ENCODE data around the gene NPR3.

Gene NPR3

DNA sequence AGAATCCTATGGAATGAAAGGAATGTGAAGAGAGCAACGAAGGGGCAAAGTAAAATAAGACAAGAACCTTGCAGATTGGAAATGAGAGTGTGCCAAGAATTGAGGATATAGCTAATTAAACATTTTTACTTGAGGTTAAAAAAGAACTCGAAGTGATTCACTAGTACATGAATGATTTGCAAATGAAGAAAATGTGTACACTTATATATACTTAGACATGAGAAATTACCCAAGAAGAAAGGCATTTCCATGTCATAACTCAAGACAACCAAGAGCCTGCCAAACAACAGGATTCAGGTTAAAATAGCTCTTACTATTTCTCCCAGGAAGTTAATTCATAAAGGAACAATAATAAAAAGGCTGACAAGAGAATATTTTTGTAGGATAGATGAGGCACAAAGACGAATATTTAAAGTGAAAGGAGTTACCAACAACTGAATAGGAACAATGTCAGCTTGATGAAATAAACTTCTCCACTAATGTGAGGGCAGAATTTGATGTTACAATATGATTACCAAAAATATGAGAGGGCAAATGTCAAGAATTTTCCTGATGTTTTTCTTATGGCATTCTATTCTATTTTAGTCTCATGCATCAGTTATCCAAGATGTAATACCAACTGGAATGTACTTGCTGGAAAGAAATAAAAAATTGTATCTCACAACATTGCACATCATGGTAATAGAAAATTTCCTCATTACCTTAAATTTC, 18.9 kb upstream of the NPR3 start:
- ATAC-seq (replicated peaks) (no peak), DNase-seq (no peak)
- Mint-ChIP-seq H3K36me3 (ENCODE audit: insufficient read depth) (no peaks in the 10 kb centered on the region), H3K27me3 (peaks cover 10 to 23% of the 10 kb centered on the region in 2 donors), H3K27ac (no peak overlapping the region), H3K9me3 (no peaks in the 10 kb centered on the region), H3K4me1 (ENCODE audit: low read depth in 2 of 2) (no peaks in the 10 kb centered on the region), H3K4me3 (no peak overlapping the region)

DNA sequence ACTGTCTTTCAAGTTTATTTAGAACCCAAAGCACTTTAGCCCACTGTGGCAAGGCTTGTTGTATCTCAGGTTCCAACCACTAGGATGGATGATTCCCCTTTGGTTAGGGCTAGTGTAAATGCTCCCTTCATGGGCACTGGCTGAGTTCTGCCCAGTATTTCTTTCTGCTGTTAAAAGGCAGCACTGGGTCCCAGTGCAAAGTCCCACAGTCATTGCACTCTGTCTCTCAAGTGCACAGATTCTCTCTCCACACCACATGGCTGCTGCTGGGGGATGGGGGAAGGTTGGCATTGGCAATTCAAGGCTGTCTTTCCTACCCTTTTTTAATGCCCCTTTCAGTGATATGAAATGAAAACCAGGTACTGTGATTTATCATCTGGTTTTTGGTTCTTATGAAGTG, 7.2 kb upstream of the NPR3 start:
- Mint-ChIP-seq H3K4me1 (ENCODE audit: low read depth in 2 of 2) (no peaks in the 10 kb centered on the region), H3K27me3 (peaks cover 41 to 50% of the 10 kb centered on the region in 2 donors), H3K4me3 (no peak overlapping the region), H3K27ac (no peak overlapping the region), H3K9me3 (peaks cover 0 to 3% of the 10 kb centered on the region in 2 donors), H3K36me3 (ENCODE audit: insufficient read depth) (no peaks in the 10 kb centered on the region)
- ATAC-seq (replicated peaks) (no peak), DNase-seq (no peak)

DNA sequence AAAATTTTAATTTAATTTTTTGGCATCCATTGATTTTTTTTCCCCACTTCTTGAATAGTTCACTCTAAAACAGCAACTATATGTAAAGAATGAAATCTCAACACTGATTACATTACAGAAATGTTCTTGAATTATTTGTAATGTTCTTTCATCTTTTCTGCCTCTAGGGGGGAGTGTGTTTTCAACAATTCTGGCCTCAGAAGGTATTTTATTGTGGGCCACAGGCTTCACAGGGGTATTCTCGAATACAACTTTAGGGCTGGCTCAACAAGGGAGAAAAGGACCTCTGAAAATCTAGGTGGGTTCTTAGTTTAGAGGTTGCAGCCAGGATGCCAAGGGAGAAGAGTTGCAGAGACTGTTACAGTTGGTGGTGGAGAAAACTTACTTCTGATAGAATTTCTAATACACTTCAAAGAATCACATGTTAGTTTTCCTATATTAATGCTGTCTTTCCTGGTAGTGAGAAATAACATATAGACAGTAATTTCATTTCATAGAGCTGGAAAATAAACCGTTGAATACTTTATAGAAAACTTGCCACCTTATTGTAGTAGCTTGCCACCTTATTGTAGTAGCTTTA, 3.6 kb upstream of the NPR3 start:
- Mint-ChIP-seq H3K4me1 (ENCODE audit: low read depth in 2 of 2) (peaks cover 5 to 12% of the 10 kb centered on the region in 2 donors), H3K27ac (no peak overlapping the region), H3K4me3 (no peak overlapping the region), H3K27me3 (peaks cover 40 to 63% of the 10 kb centered on the region in 2 donors), H3K36me3 (ENCODE audit: insufficient read depth) (no peaks in the 10 kb centered on the region), H3K9me3 (no peaks in the 10 kb centered on the region)
- ATAC-seq (replicated peaks) = no peak
- DNase-seq = no peak

DNA sequence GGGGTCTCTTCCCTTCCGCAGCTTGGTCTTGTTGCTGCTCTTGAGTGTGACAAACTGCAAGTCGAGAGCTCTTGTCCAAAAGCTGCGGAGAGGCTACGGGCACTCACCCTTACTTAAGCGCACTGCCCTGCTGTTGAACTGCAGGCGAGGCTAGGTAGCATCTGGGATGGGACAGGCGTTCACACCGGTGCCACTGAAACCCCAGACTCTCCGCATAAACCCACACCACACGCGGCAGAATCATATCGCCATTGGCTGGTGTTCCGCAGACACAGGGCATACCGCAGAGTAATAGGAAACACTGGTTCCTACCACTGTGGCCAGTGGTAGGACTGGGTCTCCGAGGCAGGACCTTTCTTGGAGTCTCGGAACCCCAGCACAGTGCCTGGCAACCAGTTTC, 2.2 kb upstream of the NPR3 start:
- Mint-ChIP-seq H3K4me3 (peak overlapping the region; percentile 62 to 69), H3K27me3 (peaks cover 47 to 72% of the 10 kb centered on the region in 2 donors), H3K27ac (no peak overlapping the region), H3K4me1 (ENCODE audit: low read depth in 2 of 2) (peaks cover 5 to 12% of the 10 kb centered on the region in 2 donors), H3K36me3 (ENCODE audit: insufficient read depth) (no peaks in the 10 kb centered on the region), H3K9me3 (no peaks in the 10 kb centered on the region)
- no peak for ATAC-seq (replicated peaks)
- DNase-seq = no peak

DNA sequence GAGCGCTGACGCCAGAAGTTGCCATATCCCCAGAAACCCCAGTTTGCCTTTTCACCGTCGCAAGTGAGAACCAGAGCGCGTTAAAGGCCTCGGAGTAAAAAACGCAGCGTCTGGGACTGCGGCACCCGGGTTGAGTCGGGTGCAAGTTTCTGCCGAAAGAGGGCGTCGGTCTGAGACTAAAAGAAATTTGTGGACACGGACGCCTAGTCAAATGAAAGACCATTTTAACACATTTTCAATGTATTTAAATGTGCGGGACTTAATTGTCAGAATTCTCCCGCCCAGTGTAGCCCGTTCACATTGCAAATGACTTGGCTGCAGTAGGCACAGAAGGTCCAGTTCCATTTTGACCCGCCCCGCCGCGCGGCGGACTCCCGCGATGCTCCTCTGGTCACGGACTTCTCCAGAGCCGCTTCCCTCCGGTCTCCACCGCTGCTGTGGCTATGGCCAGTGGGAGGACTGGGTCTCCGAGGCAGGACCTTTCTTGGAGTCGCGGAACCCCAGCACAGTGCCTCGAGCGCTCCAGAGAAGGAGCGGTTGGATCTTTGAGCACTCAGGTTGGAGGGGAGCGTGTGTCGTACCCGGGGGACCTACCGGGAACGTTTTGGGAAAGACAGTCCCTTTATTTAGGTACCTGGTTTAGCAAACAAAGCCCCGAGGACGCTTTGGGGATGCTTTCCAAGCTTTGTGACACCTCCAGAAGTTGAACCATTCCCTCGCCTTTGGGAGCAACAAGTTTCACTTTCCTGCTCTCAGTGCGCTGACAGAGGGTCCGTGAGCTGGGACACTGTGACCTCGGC, 1.2 kb upstream of the NPR3 start:
- DNase-seq (no peak), ATAC-seq (replicated peaks) (no peak)
- no peak overlapping the region for H3K27ac Mint-ChIP-seq
- H3K36me3 Mint-ChIP-seq (ENCODE audit: insufficient read depth) = no peaks in the 10 kb centered on the region
- H3K27me3 Mint-ChIP-seq = peaks cover 56 to 75% of the 10 kb centered on the region in 2 donors
- peak overlapping the region; percentile 62 to 69 for H3K4me3 Mint-ChIP-seq
- H3K9me3 Mint-ChIP-seq = no peaks in the 10 kb centered on the region
- peaks cover 5 to 12% of the 10 kb centered on the region in 2 donors for H3K4me1 Mint-ChIP-seq (ENCODE audit: low read depth in 2 of 2)

DNA sequence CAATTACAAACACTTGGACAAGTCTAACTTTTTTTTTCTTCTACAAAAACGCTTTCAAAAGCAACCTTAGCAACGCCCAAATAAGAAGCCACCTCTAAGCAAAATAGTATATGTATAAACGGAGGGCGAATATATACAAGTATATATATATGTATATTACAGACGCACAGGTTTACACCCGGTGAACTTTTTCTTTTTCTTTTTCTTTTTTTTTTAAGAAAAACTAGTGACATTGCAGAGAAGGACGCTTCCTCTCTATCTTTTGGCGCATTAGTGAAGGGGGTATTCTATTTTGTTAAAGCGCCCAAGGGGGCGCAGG, 200 bp downstream of the NPR3 start:
- H3K9me3 Mint-ChIP-seq = no peaks in the 10 kb centered on the region
- DNase-seq (no peak), ATAC-seq (replicated peaks) (no peak)
- peak overlapping the region; percentile 56 to 59 for H3K4me3 Mint-ChIP-seq
- no peak overlapping the region for H3K27ac Mint-ChIP-seq
- H3K36me3 Mint-ChIP-seq (ENCODE audit: insufficient read depth) = no peaks in the 10 kb centered on the region
- peaks cover 56 to 63% of the 10 kb centered on the region in 2 donors for H3K27me3 Mint-ChIP-seq
- H3K4me1 Mint-ChIP-seq (ENCODE audit: low read depth in 2 of 2) = peaks cover 5 to 12% of the 10 kb centered on the region in 2 donors

DNA sequence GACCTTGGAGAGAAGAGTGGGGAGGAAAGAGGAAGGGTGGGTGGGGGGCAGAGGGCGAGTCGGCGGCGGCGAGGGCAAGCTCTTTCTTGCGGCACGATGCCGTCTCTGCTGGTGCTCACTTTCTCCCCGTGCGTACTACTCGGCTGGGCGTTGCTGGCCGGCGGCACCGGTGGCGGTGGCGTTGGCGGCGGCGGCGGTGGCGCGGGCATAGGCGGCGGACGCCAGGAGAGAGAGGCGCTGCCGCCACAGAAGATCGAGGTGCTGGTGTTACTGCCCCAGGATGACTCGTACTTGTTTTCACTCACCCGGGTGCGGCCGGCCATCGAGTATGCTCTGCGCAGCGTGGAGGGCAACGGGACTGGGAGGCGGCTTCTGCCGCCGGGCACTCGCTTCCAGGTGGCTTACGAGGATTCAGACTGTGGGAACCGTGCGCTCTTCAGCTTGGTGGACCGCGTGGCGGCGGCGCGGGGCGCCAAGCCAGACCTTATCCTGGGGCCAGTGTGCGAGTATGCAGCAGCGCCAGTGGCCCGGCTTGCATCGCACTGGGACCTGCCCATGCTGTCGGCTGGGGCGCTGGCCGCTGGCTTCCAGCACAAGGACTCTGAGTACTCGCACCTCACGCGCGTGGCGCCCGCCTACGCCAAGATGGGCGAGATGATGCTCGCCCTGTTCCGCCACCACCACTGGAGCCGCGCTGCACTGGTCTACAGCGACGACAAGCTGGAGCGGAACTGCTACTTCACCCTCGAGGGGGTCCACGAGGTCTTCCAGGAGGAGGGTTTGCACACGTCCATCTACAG, 760 bp downstream of the NPR3 start:
- H3K9me3 Mint-ChIP-seq = peaks cover 0 to under 1% of the 10 kb centered on the region in 2 donors
- H3K4me3 Mint-ChIP-seq = peak overlapping the region; percentile 56 to 59
- peaks cover 57 to 63% of the 10 kb centered on the region in 2 donors for H3K27me3 Mint-ChIP-seq
- no peak for DNase-seq
- no peak overlapping the region for H3K27ac Mint-ChIP-seq
- H3K4me1 Mint-ChIP-seq (ENCODE audit: low read depth in 2 of 2) = peaks cover 5 to 12% of the 10 kb centered on the region in 2 donors
- ATAC-seq (replicated peaks) = no peak
- H3K36me3 Mint-ChIP-seq (ENCODE audit: insufficient read depth) = no peaks in the 10 kb centered on the region

DNA sequence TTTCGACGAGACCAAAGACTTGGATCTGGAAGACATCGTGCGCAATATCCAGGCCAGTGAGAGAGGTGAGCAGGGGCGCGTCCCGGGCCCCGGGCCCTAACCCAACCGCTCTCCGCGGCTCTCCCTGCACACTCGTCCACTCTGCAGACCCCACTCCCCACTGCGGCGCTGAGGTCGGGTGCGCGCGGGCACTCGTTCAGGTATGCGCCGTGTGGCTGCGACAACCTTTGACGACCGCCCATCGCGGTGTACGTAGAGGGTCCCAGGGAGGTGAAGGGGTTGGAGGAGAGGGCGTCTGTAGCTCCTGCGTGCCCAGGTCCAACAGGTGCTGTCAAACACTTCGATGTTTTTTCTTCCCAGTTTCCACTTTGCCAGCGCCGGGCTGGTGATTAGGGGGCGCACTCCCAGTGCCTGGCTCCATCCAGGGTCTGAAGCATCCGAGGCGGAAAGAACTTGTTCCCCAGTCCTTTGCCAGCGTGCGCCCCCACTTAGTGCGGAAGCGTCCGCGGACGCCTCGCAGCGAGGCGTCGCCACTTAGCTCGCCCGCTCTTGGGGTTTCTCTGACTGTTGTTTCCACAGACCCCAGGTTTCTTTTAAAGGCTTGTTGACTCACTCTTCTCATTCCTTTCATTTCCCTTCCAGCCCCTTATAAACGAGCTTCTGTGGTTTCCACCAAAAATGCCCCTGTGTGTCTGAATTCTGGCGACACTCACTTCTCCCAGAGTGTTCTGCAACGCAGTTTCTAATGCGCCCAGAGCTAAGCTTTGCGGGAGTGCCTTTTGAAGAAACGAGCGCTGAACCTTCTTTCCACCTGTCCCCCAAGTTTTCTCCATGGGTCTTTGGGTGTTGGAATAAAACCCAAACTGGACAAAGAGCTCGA, 1.6 kb downstream of the NPR3 start:
- H3K27me3 Mint-ChIP-seq = peaks cover 60 to 71% of the 10 kb centered on the region in 2 donors
- ATAC-seq (replicated peaks) = no peak

DNA sequence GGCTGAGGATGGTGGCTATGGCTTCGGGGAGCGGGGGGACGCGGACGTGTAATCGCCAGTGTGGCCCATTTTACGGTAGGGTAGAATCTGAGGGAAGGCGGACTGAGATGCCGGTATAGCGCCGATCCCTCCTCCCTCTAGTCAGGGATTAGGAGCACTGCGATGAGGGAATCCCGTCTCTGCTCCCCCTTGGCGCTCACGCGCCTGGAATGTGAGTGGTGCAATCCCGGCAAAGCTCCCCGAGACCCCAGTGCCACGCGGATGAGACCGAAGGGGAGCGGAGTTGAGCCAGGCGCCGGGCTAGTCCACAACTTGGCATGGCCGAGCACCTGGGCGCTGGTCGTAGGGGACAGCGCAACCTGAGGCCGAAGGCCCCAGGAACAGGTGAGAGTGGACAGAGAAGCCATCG, 2.2 kb downstream of the NPR3 start:
- Mint-ChIP-seq H3K36me3 (ENCODE audit: insufficient read depth) (no peaks in the 10 kb centered on the region), H3K27ac (no peak overlapping the region), H3K27me3 (peaks cover 63 to 73% of the 10 kb centered on the region in 2 donors), H3K9me3 (peaks cover 0 to 2% of the 10 kb centered on the region in 2 donors), H3K4me3 (no peak overlapping the region), H3K4me1 (ENCODE audit: low read depth in 2 of 2) (peaks cover 5 to 12% of the 10 kb centered on the region in 2 donors)
- ATAC-seq (replicated peaks) = no peak
- DNase-seq = no peak

More for the DNA sequence above, 1.6 kb downstream of the NPR3 start:
- no peak overlapping the region for H3K27ac Mint-ChIP-seq
- peaks cover 0 to 2% of the 10 kb centered on the region in 2 donors for H3K9me3 Mint-ChIP-seq
- H3K36me3 Mint-ChIP-seq (ENCODE audit: insufficient read depth) = no peaks in the 10 kb centered on the region
- peak overlapping the region in 1 of 2 donors; percentile 36 for H3K4me3 Mint-ChIP-seq
- H3K4me1 Mint-ChIP-seq (ENCODE audit: low read depth in 2 of 2) = peaks cover 5 to 12% of the 10 kb centered on the region in 2 donors
- DNase-seq = no peak

DNA sequence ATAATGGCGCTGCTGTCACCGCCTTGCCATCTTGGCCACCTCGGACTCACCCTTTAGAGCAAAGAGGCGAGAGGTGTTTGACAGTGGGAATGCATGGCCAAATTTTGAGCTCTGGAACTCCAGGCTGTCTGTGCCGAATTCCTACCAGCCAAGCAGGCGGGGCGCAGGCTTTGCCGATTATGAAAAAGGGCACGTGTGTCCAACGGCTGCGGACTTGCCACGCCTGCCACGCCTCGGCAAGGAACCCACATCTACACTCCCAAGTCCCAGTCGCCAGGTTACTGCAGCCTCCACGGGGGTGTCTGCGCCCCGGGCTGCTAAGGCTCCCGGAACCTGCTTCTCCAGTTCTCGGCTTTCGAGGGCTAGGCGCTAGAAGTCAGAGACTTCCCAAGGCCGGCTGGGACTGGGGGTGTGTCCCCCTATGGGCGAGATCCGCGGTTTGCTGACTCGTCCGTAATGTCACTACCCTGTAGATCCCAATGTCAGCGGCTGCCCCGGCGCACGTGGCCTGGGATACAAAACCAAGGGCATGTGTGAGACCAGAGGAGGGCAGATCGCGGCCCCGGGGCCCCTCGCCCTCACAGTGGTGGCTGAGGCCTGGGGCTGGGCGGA, 2.8 kb downstream of the NPR3 start:
- no peak for ATAC-seq (replicated peaks)
- H3K4me1 Mint-ChIP-seq (ENCODE audit: low read depth in 2 of 2) = peaks cover 5 to 12% of the 10 kb centered on the region in 2 donors

DNA sequence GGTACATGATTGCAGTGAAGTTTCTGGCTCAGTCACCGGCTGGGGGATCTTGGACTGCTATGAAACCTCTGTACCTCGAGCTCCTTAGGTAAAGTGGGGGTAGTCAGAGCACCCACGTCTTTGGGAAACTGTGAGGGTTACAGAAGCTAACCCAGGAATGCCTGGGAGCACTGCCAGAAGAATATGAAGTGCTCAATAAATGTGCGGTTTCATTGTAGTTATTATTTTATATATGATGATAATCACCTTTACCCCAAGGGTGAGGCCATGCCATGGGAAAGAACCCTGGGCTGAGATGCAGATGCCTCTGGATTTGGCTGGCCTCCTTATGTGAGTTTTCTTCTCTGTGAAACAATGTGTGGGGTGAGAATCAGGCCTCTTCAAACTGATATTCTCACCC, 3.7 kb downstream of the NPR3 start:
- peaks cover 50 to 59% of the 10 kb centered on the region in 2 donors for H3K27me3 Mint-ChIP-seq

More for the DNA sequence above, 2.8 kb downstream of the NPR3 start:
- peaks cover 1 to 2% of the 10 kb centered on the region in 2 donors for H3K9me3 Mint-ChIP-seq
- H3K4me3 Mint-ChIP-seq = no peak overlapping the region
- no peak for DNase-seq
- H3K27ac Mint-ChIP-seq = no peak overlapping the region
- no peaks in the 10 kb centered on the region for H3K36me3 Mint-ChIP-seq (ENCODE audit: insufficient read depth)
- peaks cover 60 to 69% of the 10 kb centered on the region in 2 donors for H3K27me3 Mint-ChIP-seq

DNA sequence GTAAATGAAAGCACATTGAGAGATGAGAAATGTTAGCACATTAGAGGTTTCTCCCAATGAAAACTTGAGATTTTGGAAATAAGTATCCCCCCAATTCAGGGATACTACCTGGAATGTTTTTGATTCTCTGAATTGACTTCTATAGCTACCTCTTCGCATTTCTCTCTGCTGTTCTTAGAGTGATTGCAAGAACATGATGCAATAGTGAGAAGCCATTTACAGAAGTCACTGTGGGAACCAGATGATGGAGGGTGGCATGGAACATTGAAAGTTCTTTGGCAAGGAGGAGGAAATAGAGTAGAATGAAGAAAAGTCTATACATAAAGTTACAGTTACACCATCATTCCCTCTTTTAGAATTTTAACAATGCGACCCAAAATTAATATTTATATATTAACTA, 9.2 kb downstream of the NPR3 start:
- no peak for ATAC-seq (replicated peaks)
- Mint-ChIP-seq H3K36me3 (ENCODE audit: insufficient read depth) (no peaks in the 10 kb centered on the region), H3K9me3 (peaks cover 4 to 7% of the 10 kb centered on the region in 2 donors), H3K4me3 (no peak overlapping the region), H3K27me3 (peaks cover 20 to 24% of the 10 kb centered on the region in 2 donors), H3K27ac (no peak overlapping the region), H3K4me1 (ENCODE audit: low read depth in 2 of 2) (no peaks in the 10 kb centered on the region)
- no peak for DNase-seq

More for the DNA sequence above, 3.7 kb downstream of the NPR3 start:
- no peak for DNase-seq
- H3K4me3 Mint-ChIP-seq = no peak overlapping the region
- ATAC-seq (replicated peaks) = no peak
- no peak overlapping the region for H3K27ac Mint-ChIP-seq
- H3K9me3 Mint-ChIP-seq = peaks cover 4 to 7% of the 10 kb centered on the region in 2 donors
- H3K4me1 Mint-ChIP-seq (ENCODE audit: low read depth in 2 of 2) = peaks cover 5 to 6% of the 10 kb centered on the region in 2 donors
- H3K36me3 Mint-ChIP-seq (ENCODE audit: insufficient read depth) = no peaks in the 10 kb centered on the region
